H1 (cell line): ENCODE results near the gene APOL3. TPM values are rescaled to one million over a fixed set of nuclear protein-coding genes. Genes with fewer than 3 reads are reported as not detected.

ENCODE experiments used
- CREB1 ChIP-seq: IDR thresholded peaks from 2 replicates; pipeline ENCODE4 v1.6.1; 2012; ENCODE audit warnings: inconsistent platforms
- E2F6 ChIP-seq: IDR thresholded peaks from 2 replicates; pipeline ENCODE4 v1.6.1; 2012; ENCODE audit warnings: inconsistent platforms
- SP2 ChIP-seq: IDR thresholded peaks from 2 replicates; pipeline ENCODE4 v1.6.1; 2012; ENCODE audit warnings: mild to moderate bottlenecking, low read length, inconsistent platforms
- polyA plus RNA-seq, 7 experiments: library from polyadenylated mRNA; depleted of rRNA in 3 of 7; stranded (reverse) in 5 of 7; unstranded in 2 of 7; fragments of >200 nt in 5 of 7; fragments of 200-250 nt in 2 of 7; gene quantifications; 1 replicate in 5 of 7; 2 replicates in 1 of 7; 4 replicates in 1 of 7; pipeline versions ENCODE4 v1.2.1 to v1.2.3, GENCODE V29; 2011 to 2013; ENCODE audit warnings: missing spikeins in 2 of 7, mixed read lengths in 2 of 7
- total RNA-seq: library from RNA; stranded (reverse); fragmentation: NEBNext Ultra II Directional; extraction: Animal tissue kit (Norgen Biotek cat#: 25700); gene quantifications from 2 replicates; pipeline ENCODE4 v1.2.1, GENCODE V29; 2021

The APOL3 gene
- total and polyA plus RNA-seq, 2 of the 8 experiments (the other 6 are each of a cell fraction or from before 2014, with no cell fraction given), result 0.12 TPM; not detected in 1

GRCh38 chr22:36102995-36103394 lies 57.6 kb downstream of the APOL3 start (continued):
- TF ChIP-seq E2F6 (no peak), SP2 (no peak), CREB1 (no peak)
